AG04449 (cell line): ENCODE data around the gene SLC25A42.

ENCODE experiments used
- CTCF ChIA-PET: fragments of 350-600 bp; formaldehyde crosslinking; extraction: SDS; loops from one replicate; lab custom pipeline; 2021; ENCODE audit warnings: antibody characterized with exemption; lab: Yijun Ruan, JAX
- POLR2A ChIA-PET: fragments of 400-600, 350-600 bp; formaldehyde crosslinking; extraction: SDS; loops from one replicate; lab custom pipeline; 2020; ENCODE audit warnings: antibody characterized with exemption, inconsistent platforms; lab: Yijun Ruan, JAX
- DNase-seq: peaks from one replicate; pipeline ENCODE4 v3.0.0-alpha.2; 2010; ENCODE audit warnings: low read depth, low spot score
- H3K4me3 ChIP-seq: 2 replicates; pipeline ENCODE4 v1.5.1; 2011; ENCODE audit warnings: low read depth, mild to moderate bottlenecking, control low read depth, low read length
- TF ChIP-seq, protein P1 (sequence below): IDR thresholded peaks from one replicate; pipeline ENCODE4 v1.5.1; 2011; ENCODE audit warnings: mild to moderate bottlenecking, moderate library complexity, low read length, control low read depth, inconsistent platforms; ENCODE audit not compliant: insufficient read depth; ENCODE audit errors: missing control alignments

Gene SLC25A42

DNA sequence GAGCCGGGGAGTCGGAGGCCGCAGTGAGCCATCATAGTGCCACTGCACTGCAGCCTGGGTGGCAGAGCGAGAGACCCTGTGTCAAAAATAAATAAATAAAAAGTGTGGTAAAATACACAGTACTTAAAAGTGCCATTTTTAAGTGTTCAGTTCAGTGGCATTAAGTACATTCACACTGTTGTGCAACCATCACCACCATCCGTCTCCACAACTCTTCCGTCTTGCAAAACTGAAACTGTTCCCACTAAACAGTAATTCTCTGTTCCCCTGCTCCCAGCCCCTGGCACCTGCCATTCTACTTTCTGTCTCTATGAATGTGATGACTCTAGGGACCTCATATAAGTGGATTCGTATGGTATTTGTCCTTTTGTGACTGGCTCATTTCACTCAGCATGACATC is 13.3 kb downstream of the SLC25A42 start:
- H3K4me3 ChIP-seq = no peak overlapping the region
- ChIA-PET CTCF (interaction anchor here (1.6 kb wide), 1 partner anchor 69 kb away, joined by 3 read pairs; no protein-coding TSS in a partner anchor), POLR2A (no interaction called here)
- TF ChIP-seq, protein P1, sequence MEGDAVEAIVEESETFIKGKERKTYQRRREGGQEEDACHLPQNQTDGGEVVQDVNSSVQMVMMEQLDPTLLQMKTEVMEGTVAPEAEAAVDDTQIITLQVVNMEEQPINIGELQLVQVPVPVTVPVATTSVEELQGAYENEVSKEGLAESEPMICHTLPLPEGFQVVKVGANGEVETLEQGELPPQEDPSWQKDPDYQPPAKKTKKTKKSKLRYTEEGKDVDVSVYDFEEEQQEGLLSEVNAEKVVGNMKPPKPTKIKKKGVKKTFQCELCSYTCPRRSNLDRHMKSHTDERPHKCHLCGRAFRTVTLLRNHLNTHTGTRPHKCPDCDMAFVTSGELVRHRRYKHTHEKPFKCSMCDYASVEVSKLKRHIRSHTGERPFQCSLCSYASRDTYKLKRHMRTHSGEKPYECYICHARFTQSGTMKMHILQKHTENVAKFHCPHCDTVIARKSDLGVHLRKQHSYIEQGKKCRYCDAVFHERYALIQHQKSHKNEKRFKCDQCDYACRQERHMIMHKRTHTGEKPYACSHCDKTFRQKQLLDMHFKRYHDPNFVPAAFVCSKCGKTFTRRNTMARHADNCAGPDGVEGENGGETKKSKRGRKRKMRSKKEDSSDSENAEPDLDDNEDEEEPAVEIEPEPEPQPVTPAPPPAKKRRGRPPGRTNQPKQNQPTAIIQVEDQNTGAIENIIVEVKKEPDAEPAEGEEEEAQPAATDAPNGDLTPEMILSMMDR = no peak
- DNase-seq = no peak

- no peak for DNase-seq
- POLR2A ChIA-PET = no interaction called here
- CTCF ChIA-PET = no interaction called here
- no peak overlapping the region for H3K4me3 ChIP-seq
- TF ChIP-seq, protein P1 = no peak
Observed at GRCh38 chr19:19078801-19079200, 15.0 kb downstream of the SLC25A42 start.

DNA sequence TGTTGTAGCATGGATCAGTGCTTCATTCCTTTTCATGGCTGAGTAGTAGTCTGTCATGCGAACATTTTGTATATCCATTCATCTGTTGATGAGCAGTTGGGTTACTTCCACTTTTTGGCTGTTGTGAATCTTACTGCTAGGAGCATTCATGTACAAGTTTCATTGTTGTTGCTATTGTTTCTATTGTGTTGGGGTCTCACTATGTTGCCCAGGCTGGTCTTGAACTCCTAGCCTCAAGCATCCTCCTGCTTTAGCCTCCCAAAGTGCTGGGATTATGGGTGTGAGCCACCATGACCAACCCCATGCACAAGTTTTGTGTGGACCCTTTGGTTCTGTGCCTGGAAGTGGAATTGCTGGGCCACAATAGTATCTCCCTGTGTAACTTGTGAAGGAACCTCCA is 15.8 kb downstream of the SLC25A42 start:
- H3K4me3 ChIP-seq = no peak overlapping the region
- POLR2A ChIA-PET = no interaction called here
- CTCF ChIA-PET = no interaction called here
- DNase-seq = no peak
- TF ChIP-seq, protein P1 = no peak

GRCh38 chr19:19081642-19082151 is 17.9 kb downstream of the SLC25A42 start:
- DNase-seq = no peak
- TF ChIP-seq, protein P1 = no peak
- H3K4me3 ChIP-seq = no peak overlapping the region
- ChIA-PET CTCF (no interaction called here), POLR2A (no interaction called here)

DNA sequence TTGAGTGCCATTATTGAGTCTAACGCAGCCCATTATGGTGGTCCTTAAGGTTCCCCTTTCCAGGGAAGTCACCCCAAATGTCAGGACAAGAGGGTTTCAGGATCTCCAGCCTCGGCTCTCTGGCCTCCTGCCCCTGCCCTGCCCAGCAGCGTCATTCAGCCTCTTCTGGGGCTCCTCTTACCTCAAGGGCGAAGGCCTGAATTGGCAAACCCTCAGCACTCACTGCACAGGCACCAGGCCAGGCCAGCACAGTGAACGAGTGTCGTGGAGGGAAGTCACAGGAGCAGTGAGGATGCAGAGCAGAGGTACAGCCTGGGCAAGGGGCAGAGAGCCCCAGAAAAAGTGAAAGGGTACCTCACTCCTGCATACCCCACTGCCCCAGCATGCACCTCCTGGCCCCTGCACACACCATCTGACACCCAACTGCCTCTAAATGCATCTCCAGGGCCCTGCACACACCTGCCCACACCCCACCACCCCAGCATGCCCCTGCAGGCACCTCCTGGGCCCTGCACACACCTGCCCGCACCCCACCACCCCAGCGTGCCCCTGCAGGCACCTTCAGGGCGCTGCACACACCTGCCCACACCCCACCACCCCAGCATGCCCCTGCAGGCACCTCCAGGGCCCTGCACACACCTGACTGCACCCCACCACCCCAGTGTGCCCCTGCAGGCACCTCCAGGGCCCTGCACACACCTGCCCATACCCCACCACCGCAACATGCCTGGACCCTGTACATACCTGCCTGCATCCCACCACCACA is 19.8 kb downstream of the SLC25A42 start:
- no peak for DNase-seq
- H3K4me3 ChIP-seq = no peak overlapping the region
- CTCF ChIA-PET = no interaction called here
- POLR2A ChIA-PET = no interaction called here
- TF ChIP-seq, protein P1 = no peak

DNA sequence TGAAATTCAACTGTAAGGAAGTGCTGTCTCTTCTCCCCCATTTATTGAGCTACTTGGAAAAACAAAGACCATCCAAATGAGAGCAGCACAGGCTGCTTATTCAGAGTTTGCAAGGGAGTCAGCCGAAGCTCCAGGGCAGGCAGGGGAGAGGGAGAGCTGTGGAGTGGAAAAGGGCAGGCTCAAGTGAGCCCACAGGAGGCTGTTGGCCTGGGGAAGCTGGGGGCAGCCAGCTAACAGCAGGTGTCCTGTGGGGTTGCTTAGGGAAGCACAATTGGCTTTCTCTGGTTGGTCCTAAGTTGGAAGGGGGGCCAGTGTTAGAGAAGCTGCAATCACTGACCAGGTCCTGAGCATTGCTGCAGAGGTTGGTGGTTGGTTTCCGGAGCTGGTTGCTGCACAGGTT is 23.9 kb downstream of the SLC25A42 start:
- no peak for DNase-seq
- H3K4me3 ChIP-seq = no peak overlapping the region
- TF ChIP-seq, protein P1 = no peak
- ChIA-PET POLR2A (no interaction called here), CTCF (interaction anchor here (1.1 kb wide), 1 partner anchor 58 kb away, joined by 4 read pairs; no protein-coding TSS in a partner anchor)
